GM18907 (cell line): ENCODE measurements around the gene HUNK.

Experiments used
- ATAC-seq: cut with Tn5 transposase; IDR thresholded peaks from one replicate; pipeline ENCODE4 v1.9.1; 2021; ENCODE audit warnings: mild to moderate bottlenecking, moderate library complexity; ENCODE audit not compliant: unreplicated experiment

Gene HUNK

DNA sequence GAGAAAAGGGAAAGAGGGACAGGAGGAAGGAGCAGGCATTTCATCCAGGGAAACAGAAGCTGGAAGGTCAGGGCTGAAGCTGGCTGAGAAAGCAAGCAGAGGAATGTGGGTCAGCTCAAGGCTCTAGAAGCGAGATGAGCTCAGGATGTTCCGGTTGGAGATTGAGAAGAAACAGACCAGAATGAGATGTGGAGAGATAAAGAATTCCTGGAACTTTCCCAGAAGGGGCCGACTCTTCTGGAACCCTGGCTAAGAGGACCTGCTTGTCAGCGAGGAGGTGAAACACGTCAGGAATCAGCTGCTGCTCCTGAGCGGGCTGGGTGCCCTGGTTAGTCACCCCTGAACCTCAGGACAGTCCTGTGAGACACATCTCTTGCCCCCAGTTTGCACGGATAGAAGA lies 75.9 kb downstream of the HUNK start:
- no peak for ATAC-seq

DNA sequence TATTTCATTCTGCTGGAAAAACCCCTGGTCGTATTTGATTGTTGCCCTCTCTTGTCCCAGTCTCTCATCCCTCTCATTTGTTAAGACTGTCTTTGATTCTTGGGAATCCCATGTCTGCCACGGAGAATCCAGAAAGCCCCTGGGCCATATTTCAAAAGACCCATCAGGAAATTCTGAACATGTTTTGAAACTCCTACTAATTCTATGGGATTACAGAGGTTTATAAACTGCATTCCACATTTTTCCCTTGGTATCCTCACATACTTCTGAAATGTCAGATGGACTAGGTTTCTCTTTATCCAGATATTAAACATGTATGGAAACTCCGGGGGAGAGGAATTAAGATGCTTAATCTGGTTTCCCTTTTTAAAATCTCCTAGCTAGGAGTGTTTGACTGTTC lies 80.0 kb downstream of the HUNK start:
- no peak for ATAC-seq

DNA sequence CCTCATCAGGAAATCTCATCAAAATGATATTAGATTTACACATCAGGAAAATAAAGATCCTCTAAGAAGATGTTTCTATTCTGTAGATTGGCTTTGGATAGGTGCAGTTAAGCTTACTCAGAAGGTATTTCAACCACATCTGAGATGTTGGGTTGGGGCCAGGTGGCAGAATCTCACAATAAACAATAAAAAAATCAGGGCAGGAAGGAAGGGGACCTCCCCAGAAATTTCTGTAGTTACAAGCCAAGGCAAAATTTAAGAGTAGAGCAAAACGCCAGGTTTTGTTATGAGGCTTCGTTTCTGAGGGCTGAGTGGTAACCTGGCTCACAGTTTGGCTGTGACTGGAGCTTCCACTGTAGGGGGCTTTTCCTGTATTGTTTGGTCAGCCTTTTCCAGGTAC lies 84.8 kb downstream of the HUNK start:
- no peak for ATAC-seq

- no peak for ATAC-seq
Measured at GRCh38 chr21:31959881-31960280, 87.1 kb downstream of the HUNK start.

DNA sequence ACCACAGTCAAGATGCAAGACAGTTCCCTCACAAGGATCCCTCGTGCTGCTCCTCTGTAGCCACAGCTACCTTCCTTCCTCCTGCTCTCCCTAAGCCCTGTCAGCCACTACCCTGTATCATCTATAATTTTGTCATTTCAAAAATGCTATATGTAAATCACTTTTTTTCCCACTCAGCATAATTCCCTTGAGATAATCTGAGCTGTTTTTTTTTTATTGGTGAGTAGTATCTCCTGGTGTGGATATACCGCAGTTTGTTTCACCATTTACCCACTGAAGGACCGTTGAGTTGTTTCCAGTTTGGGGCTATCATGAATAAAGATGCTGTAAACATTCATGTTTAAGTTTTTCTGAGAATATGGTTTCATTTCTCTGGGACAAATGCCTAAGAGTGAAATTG lies 88.2 kb downstream of the HUNK start:
- ATAC-seq: no peak

GRCh38 chr21:31961704-31962103 lies 88.9 kb downstream of the HUNK start:
- ATAC-seq: no peak

DNA sequence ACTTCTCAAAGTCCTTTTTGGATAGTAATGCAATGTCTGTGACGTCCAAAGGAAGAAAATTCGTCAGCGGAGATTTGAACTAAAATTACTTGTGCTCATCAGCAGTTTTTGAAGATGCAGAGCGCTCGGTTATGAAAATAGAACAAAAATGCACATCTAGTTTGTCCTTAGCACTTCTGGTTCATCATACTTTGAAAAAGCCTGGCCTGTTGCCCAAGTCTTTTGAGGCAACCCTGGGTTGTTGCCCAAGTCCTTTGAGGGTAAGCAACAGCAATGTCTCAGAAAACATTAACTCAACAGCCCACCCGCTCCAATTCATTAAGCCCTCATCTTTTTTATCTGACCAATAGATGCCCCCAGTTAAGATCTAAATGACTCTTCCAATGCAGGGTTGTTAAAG lies 91.9 kb downstream of the HUNK start:
- ATAC-seq: no peak

GRCh38 chr21:31967334-31967733 lies 94.5 kb downstream of the HUNK start:
- no peak for ATAC-seq

GRCh38 chr21:31972622-31973021 lies 99.8 kb downstream of the HUNK start:
- ATAC-seq: no peak

DNA sequence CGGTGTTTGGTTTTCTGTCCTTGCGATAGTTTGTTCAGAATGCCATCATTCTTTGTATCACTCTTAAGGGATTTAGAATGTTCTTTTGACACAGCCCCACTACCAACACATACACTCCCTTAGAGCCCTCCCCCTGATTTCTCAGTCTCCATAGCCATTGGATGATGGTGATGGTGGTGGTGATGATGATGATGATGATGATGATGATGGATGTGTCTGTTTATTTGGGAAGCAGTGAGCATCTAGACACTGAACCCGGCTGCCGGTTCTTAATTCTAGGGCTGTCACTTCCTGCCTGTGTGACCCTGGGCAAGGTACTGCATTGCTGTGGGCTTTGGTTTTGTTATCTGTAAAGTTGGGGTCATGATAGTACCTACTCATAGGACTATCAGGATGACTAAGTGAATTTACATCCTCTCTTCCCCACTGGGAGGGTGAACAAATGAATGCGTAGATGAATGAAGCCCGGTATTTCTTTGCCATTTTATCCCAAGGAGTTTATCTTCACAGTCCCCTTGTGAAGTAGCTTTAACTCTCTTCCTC lies 100.7 kb downstream of the HUNK start:
- no peak for ATAC-seq

- no peak for ATAC-seq
Measured at GRCh38 chr21:31974454-31974985, 101.7 kb downstream of the HUNK start.

GRCh38 chr21:31975491-31975890 lies 102.7 kb downstream of the HUNK start:
- no peak for ATAC-seq

DNA sequence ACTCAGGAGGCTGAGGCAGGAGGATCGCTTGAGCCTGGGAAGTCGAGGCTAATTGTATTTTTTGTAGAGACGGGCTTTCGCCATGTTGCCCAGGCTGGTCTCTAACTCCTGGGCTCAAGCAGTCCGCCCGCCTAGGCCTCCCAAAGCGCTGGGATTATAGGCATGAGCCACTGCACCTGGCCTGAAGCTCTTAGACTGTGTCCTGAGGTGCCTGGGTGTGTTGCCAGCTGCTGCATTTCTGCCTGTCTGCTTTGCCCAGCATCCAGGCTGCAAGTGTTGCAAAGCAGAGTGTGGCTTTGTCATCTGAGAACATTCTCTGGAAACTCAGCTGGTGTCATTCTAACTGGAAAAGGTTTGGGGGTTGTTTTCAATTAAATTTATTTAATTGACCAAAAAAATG lies 105.0 kb downstream of the HUNK start:
- ATAC-seq: no peak

DNA sequence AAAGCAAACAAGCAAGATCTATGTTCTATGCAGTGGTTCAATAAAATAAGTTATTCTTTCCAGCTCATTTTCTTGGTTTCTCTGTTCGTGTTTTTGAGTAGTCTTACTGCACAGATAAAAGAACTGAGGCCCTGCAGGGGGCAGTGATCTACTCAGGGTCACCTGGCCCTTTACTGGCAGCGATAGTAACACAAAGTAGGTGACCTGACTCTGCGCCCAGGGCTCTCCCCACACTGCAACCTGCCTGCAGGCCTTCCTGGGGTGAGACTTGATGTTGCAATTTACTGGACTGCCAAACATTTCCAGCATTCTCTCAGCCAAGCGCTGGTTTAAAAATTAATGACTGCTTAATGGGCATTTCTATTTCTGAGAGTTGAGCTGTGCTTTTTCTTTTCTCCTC lies 110.3 kb downstream of the HUNK start:
- ATAC-seq: no peak

- no peak for ATAC-seq
Measured at GRCh38 chr21:31983554-31983953, 110.7 kb downstream of the HUNK start.

DNA sequence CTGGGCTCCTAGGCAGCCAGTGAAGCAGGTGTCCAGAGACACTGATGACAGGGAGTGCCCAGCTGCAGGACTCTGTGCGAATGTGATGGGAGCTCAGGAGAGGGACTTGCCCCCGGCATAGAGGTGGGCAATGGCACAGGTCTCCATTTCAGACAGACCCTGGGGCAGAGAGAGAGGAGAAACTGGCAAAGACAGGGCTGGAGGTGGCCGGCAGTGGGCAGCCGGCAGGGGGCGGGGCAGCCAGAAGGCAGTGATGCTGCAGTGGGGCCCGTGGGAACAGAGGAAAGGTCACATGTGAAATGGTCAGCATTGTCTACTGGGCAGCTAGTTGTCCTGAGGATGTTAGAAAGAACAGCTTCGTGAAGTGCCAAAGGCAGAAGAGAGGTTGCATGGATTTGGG lies 112.6 kb downstream of the HUNK start:
- no peak for ATAC-seq

DNA sequence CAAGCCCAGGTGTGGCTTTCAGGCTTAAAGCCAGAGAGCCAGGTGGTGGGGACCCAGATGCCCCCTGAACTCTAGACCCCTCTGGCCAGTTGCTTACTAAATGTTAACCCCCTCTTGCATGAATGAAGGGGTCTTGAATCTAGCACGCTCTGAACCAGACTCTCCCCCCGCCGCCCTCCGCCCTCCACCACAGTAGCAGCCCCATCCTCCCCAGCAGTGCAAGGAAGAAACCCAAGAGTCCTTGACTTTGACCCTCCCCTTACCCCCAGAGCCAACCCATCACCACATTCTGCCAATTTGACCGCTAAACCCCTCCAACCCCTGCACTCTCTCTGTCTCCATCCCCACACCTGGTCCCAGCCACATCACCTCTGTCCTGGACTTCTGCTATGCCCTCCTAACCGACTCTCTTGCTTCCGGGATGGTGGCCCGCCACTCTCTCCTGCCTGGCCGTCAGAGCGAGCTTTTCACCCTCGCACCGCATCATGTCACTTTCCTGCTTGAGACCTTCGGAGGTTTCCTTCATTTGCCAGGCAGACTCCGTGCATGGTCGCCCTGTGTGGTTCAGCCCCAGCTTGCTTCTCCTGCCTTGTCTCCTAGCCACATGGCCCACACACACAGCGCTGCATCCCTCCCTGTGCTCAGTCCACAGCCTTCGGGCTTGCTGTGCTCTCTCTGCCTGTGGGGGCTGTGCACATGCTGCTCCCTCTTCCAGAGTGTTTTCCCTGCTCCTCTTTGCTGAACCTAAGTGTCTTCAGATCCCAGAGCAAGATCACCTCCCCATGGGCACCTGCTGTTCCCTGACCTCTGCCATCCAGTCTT lies 113.4 kb downstream of the HUNK start:
- ATAC-seq: no peak

DNA sequence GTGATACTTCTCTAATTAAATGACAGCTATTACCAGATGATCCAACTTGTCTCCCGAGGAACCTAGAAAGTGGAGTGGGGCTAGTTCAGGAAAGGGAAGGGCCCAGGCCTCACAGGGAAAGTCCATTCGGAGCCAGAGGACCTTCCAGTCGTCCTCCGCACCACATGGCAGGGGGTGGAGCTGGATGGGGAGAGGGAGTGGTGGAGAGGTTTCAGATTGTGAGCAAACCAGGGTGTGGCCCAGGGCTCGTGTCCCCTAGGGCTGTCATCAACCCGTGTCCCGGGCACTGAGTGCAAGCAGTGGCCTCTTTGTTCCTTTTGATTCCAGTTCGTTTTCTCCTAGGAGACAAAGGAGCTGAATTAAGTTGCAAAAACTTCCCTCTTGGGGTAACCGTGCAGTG lies 114.9 kb downstream of the HUNK start:
- ATAC-seq: no peak

DNA sequence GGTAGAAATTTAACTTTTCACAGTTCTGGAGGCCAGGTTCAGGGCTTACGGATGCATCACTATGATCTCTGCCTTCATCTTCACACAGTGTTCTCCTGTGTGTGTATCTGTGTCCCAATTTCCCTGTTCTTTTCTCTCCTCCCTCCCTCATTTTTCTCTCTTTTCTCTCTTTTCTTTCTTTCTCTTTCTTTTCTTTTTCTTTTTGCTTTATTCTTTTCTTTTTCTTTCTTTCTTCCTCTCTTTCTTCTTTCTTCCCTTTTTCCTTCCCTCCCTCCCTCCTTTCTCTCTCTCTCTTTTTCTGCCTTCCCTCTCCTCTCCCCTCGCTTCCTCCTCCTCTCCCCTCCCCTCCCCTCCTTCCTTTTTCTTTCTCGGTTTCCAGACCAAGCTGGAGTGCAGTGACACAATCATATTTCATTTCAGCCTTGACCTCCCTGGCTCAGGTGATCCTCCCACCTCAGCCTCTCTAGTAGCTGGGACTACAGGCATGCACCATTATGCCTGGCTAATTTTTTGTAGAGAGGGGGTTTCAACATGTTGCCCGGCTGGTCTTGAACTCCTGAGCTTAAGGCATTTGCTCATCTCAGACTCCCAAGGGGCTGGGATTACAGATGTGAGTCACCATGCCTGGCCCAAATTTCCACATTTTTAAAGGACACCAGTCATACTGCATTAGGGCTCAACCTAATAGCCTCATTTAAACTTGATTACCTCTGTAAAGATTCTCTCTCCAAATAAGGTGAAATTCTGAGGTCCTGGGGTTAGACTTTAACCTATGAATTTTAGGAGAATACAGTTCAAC lies 115.9 kb downstream of the HUNK start:
- ATAC-seq: no peak

DNA sequence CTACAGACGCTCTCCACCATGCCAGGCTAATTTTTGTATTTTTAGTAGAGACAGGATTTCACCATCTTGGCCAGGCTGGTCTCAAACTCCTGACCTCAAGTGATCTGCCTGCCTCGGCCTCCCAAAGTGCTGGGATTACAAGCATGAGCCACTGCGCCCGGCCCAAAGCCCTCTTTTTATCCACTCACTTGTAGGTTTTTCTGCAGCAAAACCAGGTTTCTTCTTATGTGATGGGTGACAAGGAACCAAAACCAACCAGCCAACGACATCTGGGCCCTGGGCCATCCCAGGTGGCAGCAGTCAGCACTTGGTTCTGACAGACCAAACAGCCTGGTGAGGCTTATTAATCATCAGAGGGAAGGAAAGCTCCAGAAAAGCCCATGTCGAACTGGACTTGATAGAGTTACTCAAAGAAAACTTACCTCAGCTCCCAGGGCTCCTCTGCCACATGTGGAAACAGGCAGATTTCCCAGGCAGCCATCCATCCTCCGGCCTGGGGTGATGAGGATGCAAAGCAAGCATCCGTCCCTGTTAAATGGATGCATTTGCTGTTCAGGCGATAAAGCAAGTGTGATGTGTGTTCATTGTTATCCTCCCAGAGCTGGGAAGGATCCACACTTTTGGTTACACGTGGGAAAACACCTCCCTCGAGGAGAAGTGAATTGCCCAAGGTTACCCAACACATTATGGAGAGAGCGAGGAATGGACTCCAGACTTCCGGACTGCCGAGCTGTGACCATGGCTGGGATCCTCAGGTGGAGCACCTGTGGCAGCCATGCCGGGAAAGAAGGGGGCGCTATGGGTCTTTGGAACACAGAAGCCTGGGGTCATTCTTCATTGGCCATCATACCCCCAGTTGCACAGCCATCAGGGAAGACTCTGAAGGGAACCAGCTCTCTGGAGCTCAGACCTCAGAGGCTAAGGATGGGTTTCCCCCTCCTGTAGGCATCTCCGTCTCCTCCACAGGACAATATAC lies 118.8 kb downstream of the HUNK start:
- no peak for ATAC-seq

GRCh38 chr21:31992391-31992790 lies 119.6 kb downstream of the HUNK start:
- ATAC-seq: no peak
